CD14-positive monocyte (primary cell): ENCODE data around the gene SYNPO2. TPM values are rescaled to one million over a fixed set of nuclear protein-coding genes. Genes with fewer than 3 reads are reported as not detected.

Source experiments
- DNase-seq, 3 donors: peaks; one replicate each; pipeline ENCODE4 v3.0.0-alpha.2; 2011 to 2022
- H2AFZ ChIP-seq: 2 replicates; pipeline ENCODE4 v1.6.0; 2012; ENCODE audit warnings: mild to moderate bottlenecking, low read depth, low read length, inconsistent platforms; ENCODE audit not compliant: insufficient read depth, poor library complexity, severe bottlenecking
- H3K27ac ChIP-seq, 2 donors: 1 replicate in 1 of 2; 2 replicates in 1 of 2; pipeline ENCODE4 v1.5.1; 2012 to 2013; ENCODE audit warnings: low read length in 2 of 2, control low read depth in 1 of 2, inconsistent platforms in 1 of 2, low read depth in 1 of 2, mild to moderate bottlenecking in 1 of 2
- H3K27me3 ChIP-seq, 2 donors: one replicate each; pipeline versions ENCODE4 v1.6.0 to v1.6.1; 2011 to 2013; ENCODE audit warnings: low read length in 2 of 2; ENCODE audit not compliant: control insufficient read depth in 2 of 2, insufficient read depth in 2 of 2
- H3K36me3 ChIP-seq, 2 donors: replicated peaks in 1 of 2; 1 replicate in 1 of 2; 2 replicates in 1 of 2; pipeline versions ENCODE4 v1.5.1 to v1.6.1; 2012 to 2013; ENCODE audit warnings: low read length in 2 of 2, control low read depth in 1 of 2, inconsistent platforms in 1 of 2, mild to moderate bottlenecking in 1 of 2; ENCODE audit not compliant: insufficient read depth in 2 of 2, control insufficient read depth in 1 of 2
- H3K4me1 ChIP-seq, 2 donors: 1 replicate in 1 of 2; 2 replicates in 1 of 2; pipeline versions ENCODE4 v1.5.1 to v1.6.1; 2012 to 2013; ENCODE audit warnings: low read length in 2 of 2, control low read depth in 1 of 2, inconsistent platforms in 1 of 2, mild to moderate bottlenecking in 1 of 2, moderate library complexity in 1 of 2; ENCODE audit not compliant: insufficient read depth in 2 of 2, control insufficient read depth in 1 of 2
- H3K4me2 ChIP-seq: replicated peaks from 2 replicates; pipeline ENCODE3; 2012; ENCODE audit warnings: low read length, moderate library complexity, mild to moderate bottlenecking; ENCODE audit not compliant: poor library complexity, severe bottlenecking; ENCODE audit errors: extremely low read depth
- H3K4me3 ChIP-seq, 3 experiments: fragments of 200-600 bp in 1 of 3; sonication (generic) in 1 of 3; replicated peaks in 1 of 3; 1 replicate in 2 of 3; 2 replicates in 1 of 3; pipeline ENCODE4 v1.5.1; 2011 to 2013; ENCODE audit warnings: low read length in 3 of 3, mild to moderate bottlenecking in 3 of 3, control low read depth in 2 of 3, low read depth in 2 of 3, inconsistent platforms in 1 of 3, moderate library complexity in 1 of 3
- H3K79me2 ChIP-seq: 2 replicates; pipeline ENCODE4 v1.6.0; 2012; ENCODE audit warnings: mild to moderate bottlenecking, control low read depth, inconsistent platforms, low read length, moderate library complexity; ENCODE audit not compliant: insufficient read depth
- H3K9ac ChIP-seq: 2 replicates; pipeline ENCODE4 v1.6.0; 2017; ENCODE audit warnings: low read length, mild to moderate bottlenecking; ENCODE audit not compliant: insufficient read depth, poor library complexity, severe bottlenecking
- H3K9me3 ChIP-seq, 2 donors: replicated peaks in 1 of 2; 1 replicate in 1 of 2; 2 replicates in 1 of 2; pipeline versions ENCODE4 v1.5.1 to v1.6.1; 2012 to 2013; ENCODE audit warnings: low read length in 2 of 2, control low read depth in 1 of 2; ENCODE audit not compliant: control insufficient read depth in 1 of 2, insufficient read depth in 1 of 2
- H4K20me1 ChIP-seq: 2 replicates; pipeline ENCODE4 v1.6.0; 2012; ENCODE audit warnings: mild to moderate bottlenecking, low read length, control low read depth, moderate library complexity; ENCODE audit not compliant: insufficient read depth
- H3K27ac Mint-ChIP-seq, 7 donors: one replicate each; pipeline ENCODE4 v1.8.0; 2020; ENCODE audit warnings: mild to moderate bottlenecking in 7 of 7, mixed read lengths in 7 of 7, moderate library complexity in 6 of 7, inconsistent platforms in 2 of 7
- H3K27me3 Mint-ChIP-seq, 3 donors: one replicate each; pipeline ENCODE4 v1.8.0; 2021 to 2022; ENCODE audit warnings: low read depth in 3 of 3, mild to moderate bottlenecking in 3 of 3, mixed read lengths in 3 of 3, moderate library complexity in 3 of 3, inconsistent platforms in 1 of 3
- H3K36me3 Mint-ChIP-seq, 2 donors: one replicate each; pipeline ENCODE4 v1.8.0; 2020; ENCODE audit warnings: mixed read lengths in 2 of 2, inconsistent platforms in 1 of 2, mild to moderate bottlenecking in 1 of 2
- H3K4me1 Mint-ChIP-seq: one replicate; pipeline ENCODE4 v1.8.0; 2020; ENCODE audit warnings: mild to moderate bottlenecking, mixed read lengths
- H3K4me3 Mint-ChIP-seq, 2 donors: one replicate each; pipeline ENCODE4 v1.8.0; 2020; ENCODE audit warnings: mild to moderate bottlenecking in 2 of 2, mixed read lengths in 2 of 2, moderate library complexity in 1 of 2
- H3K9me3 Mint-ChIP-seq, 7 donors: one replicate each; pipeline ENCODE4 v1.8.0; 2020 to 2022; ENCODE audit warnings: mixed read lengths in 7 of 7, mild to moderate bottlenecking in 6 of 7, moderate library complexity in 6 of 7, inconsistent platforms in 2 of 7
- CTCF ChIP-seq: fragments of 200-600 bp; IDR thresholded peaks from one replicate; pipeline ENCODE4 v1.8.0; 2022; ENCODE audit warnings: antibody characterized with exemption, mild to moderate bottlenecking
- WGBS: methylation state at CpG from one replicate; pipeline ENCODE4 v1.1.5; 2013; ENCODE audit warnings: missing lambda C conversion rate; ENCODE audit not compliant: insufficient coverage; 5-methylcytosine and 5-hydroxymethylcytosine counted together
- intact Hi-C, 2 donors: fragments of 100-400 bp; cut with micrococcal nuclease; formaldehyde crosslinking; loops; one replicate each; pipeline versions ENCODE4 v1.15.0 to v1.15.1; 2023
- polyA plus RNA-seq, 3 donors: library from polyadenylated mRNA; depleted of rRNA in 1 of 3; unstranded in 2 of 3; stranded (reverse) in 1 of 3; fragments of 300-500 nt in 2 of 3; fragments of >200 nt in 1 of 3; fragmentation: Illumina TruSeq in 2 of 3; gene quantifications; 1 replicate in 2 of 3; 2 replicates in 1 of 3; pipeline ENCODE4 v1.2.3, GENCODE V29; 2012 to 2021

Gene SYNPO2
- polyA plus RNA-seq, 3 donors, result 0.04 TPM; not detected in 2

- Histone ChIP-seq H3K9me3 (no peaks in the 10 kb centered on the region), H3K4me1 (peaks cover 4% of the 10 kb centered on the region in 2 donors), H3K27me3 (peaks cover 15 to 16% of the 10 kb centered on the region in 2 donors), H3K27ac (no peak overlapping the region), H3K4me3 (no peak overlapping the region), H3K9ac (no peak overlapping the region), H2AFZ (no peak overlapping the region), H3K4me2 (no peak overlapping the region), H4K20me1 (no peaks in the 10 kb centered on the region), H3K79me2 (no peaks in the 10 kb centered on the region), H3K36me3 (no peaks in the 10 kb centered on the region)
- Mint-ChIP-seq H3K4me1 (peaks cover 6% of the 10 kb centered on the region), H3K36me3 (peaks cover 0 to 2% of the 10 kb centered on the region in 2 donors), H3K27me3 (peaks cover 12 to 20% (median 15%) of the 10 kb centered on the region in 3 donors), H3K9me3 (peaks cover 0 to 2% (median under 1%) of the 10 kb centered on the region in 7 donors), H3K4me3 (no peak overlapping the region), H3K27ac (no peak overlapping the region)
- intact Hi-C loops, result no loop called here
- WGBS, result no CpG with 5 or more reads among the region's 1 CpG
- no peak for DNase-seq
- peak; percentile 18 for TF ChIP-seq CTCF
Observed at GRCh38 chr4:118883861-118884260, 4.8 kb upstream of the SYNPO2 start.

- H3K27ac Mint-ChIP-seq, result no peak overlapping the region
- Histone ChIP-seq H3K9me3 (no peaks in the 10 kb centered on the region), H2AFZ (no peak overlapping the region), H4K20me1 (no peaks in the 10 kb centered on the region), H3K4me3 (no peak overlapping the region), H3K36me3 (no peaks in the 10 kb centered on the region), H3K4me2 (no peak overlapping the region), H3K79me2 (no peaks in the 10 kb centered on the region), H3K27me3 (peaks cover 23 to 25% of the 10 kb centered on the region in 2 donors), H3K9ac (no peak overlapping the region), H3K27ac (no peak overlapping the region), H3K4me1 (peaks cover 8 to 10% of the 10 kb centered on the region in 2 donors)
- peaks cover 0 to 2% (median 0%) of the 10 kb centered on the region in 7 donors for H3K9me3 Mint-ChIP-seq
- no peak for TF ChIP-seq CTCF
- 97% methylated on average over 3 of the region's 3 CpGs for WGBS
- H3K4me1 Mint-ChIP-seq, result peaks cover 12% of the 10 kb centered on the region
- peaks cover 18 to 26% (median 23%) of the 10 kb centered on the region in 3 donors for H3K27me3 Mint-ChIP-seq
- H3K36me3 Mint-ChIP-seq, result peaks cover 0 to 4% of the 10 kb centered on the region in 2 donors
- intact Hi-C loops, result loop anchor here in 1 of 2 donors (5.0 kb wide), 1 partner anchor 112 kb away; no protein-coding TSS in a partner anchor
- no peak for DNase-seq
- H3K4me3 Mint-ChIP-seq, result no peak overlapping the region
Observed at GRCh38 chr4:118884716-118885115, 3.9 kb upstream of the SYNPO2 start.
